ENCODE results near the gene ANAPC10.

Gene ANAPC10

GRCh38 chr4:145069361-145069760 lies 28.6 kb downstream of the ANAPC10 start:
- ATAC-seq, result peak; percentile 43; the same call in 1 of the 3 replicates
- no peak for TF ChIP-seq CREB5 (CRISPR knock-in tag; IDR thresholded peaks at IDR 0.05; ENCODE audit: low read depth)
- no peak for TF ChIP-seq ZC3H10 (CRISPR knock-in tag; IDR thresholded peaks at IDR 0.05)
- no peak for TF ChIP-seq OSR1 (CRISPR knock-in tag; IDR thresholded peaks at IDR 0.05)
- TF ChIP-seq ZFP3 (CRISPR knock-in tag; IDR thresholded peaks at IDR 0.05), result no peak
- TF ChIP-seq ARNTL (CRISPR knock-in tag; IDR thresholded peaks at IDR 0.05; ENCODE audit: borderline replicate concordance, low read depth), result no peak
- TF ChIP-seq RARB (CRISPR knock-in tag; IDR thresholded peaks at IDR 0.05), result no peak
- no peak for TF ChIP-seq SNAI2 (CRISPR knock-in tag; IDR thresholded peaks at IDR 0.05)
- no peak for TF ChIP-seq BACH2 (CRISPR knock-in tag; IDR thresholded peaks at IDR 0.05; ENCODE audit: borderline replicate concordance)
- no peak for TF ChIP-seq CSDC2 (CRISPR knock-in tag; IDR thresholded peaks at IDR 0.05)

- ATAC-seq, result no peak
- no peak for TF ChIP-seq CREB5 (CRISPR knock-in tag; IDR thresholded peaks at IDR 0.05; ENCODE audit: low read depth)
- TF ChIP-seq RARB (CRISPR knock-in tag; IDR thresholded peaks at IDR 0.05), result no peak
- no peak for TF ChIP-seq ZFP30 (CRISPR knock-in tag; IDR thresholded peaks at IDR 0.05)
- no peak for TF ChIP-seq PPARA (CRISPR knock-in tag; IDR thresholded peaks at IDR 0.05; ENCODE audit: borderline replicate concordance)
- no peak for TF ChIP-seq TCF4 (CRISPR knock-in tag; IDR thresholded peaks at IDR 0.05; ENCODE audit: borderline replicate concordance)
- no peak for TF ChIP-seq TSHZ2 (CRISPR knock-in tag; IDR thresholded peaks at IDR 0.05)
- no peak for TF ChIP-seq ARNTL (CRISPR knock-in tag; IDR thresholded peaks at IDR 0.05; ENCODE audit: borderline replicate concordance, low read depth)
Measured at GRCh38 chr4:145066063-145066501, 31.9 kb downstream of the ANAPC10 start.

GRCh38 chr4:145061318-145061920 lies 36.6 kb downstream of the ANAPC10 start:
- ATAC-seq, result peak; percentile 82

More at GRCh38 chr4:145061318-145061920, 36.6 kb downstream of the ANAPC10 start:
- no peak for TF ChIP-seq CSRNP3 (CRISPR knock-in tag; IDR thresholded peaks at IDR 0.05)
- no peak for TF ChIP-seq ZNF565 (CRISPR knock-in tag; conservative IDR thresholded peaks at IDR 0.05; ENCODE audit: low read depth)
- TF ChIP-seq POU6F1 (CRISPR knock-in tag; IDR thresholded peaks at IDR 0.05; ENCODE audit: borderline replicate concordance, low read depth), result no peak
- no peak for TF ChIP-seq ZFP30 (CRISPR knock-in tag; IDR thresholded peaks at IDR 0.05)
- no peak for TF ChIP-seq TSHZ2 (CRISPR knock-in tag; IDR thresholded peaks at IDR 0.05)
- no peak for TF ChIP-seq GLIS3 (CRISPR knock-in tag; IDR thresholded peaks at IDR 0.05)
- no peak for TF ChIP-seq ESRRG (CRISPR knock-in tag; IDR thresholded peaks at IDR 0.05)
- no peak for TF ChIP-seq OSR1 (CRISPR knock-in tag; IDR thresholded peaks at IDR 0.05)
- no peak for TF ChIP-seq ZNF70 (CRISPR knock-in tag; IDR thresholded peaks at IDR 0.05)
- TF ChIP-seq ZNF8 (CRISPR knock-in tag; IDR thresholded peaks at IDR 0.05), result no peak
- TF ChIP-seq BACH2 (CRISPR knock-in tag; IDR thresholded peaks at IDR 0.05; ENCODE audit: borderline replicate concordance), result no peak
- TF ChIP-seq PATZ1 (CRISPR knock-in tag; IDR thresholded peaks at IDR 0.05; ENCODE audit: borderline replicate concordance), result no peak
- TF ChIP-seq TCF4 (CRISPR knock-in tag; IDR thresholded peaks at IDR 0.05; ENCODE audit: borderline replicate concordance), result no peak
- no peak for TF ChIP-seq ZFP3 (CRISPR knock-in tag; IDR thresholded peaks at IDR 0.05)
- TF ChIP-seq RARB (CRISPR knock-in tag; IDR thresholded peaks at IDR 0.05), result no peak
- TF ChIP-seq PPARA (CRISPR knock-in tag; IDR thresholded peaks at IDR 0.05; ENCODE audit: borderline replicate concordance), result no peak
- TF ChIP-seq CSDC2 (CRISPR knock-in tag; IDR thresholded peaks at IDR 0.05), result no peak
- TF ChIP-seq SNAI2 (CRISPR knock-in tag; IDR thresholded peaks at IDR 0.05), result no peak
